CD4-positive, alpha-beta T cell treated with Interleukin-15 for 4 hours (primary cell): ENCODE results near the gene ASTN2.

Source experiments
- DNase-seq: peaks from one replicate; pipeline ENCODE4 v3.0.0-alpha.2; 2020; ENCODE audit warnings: low spot score

The ASTN2 gene

DNA sequence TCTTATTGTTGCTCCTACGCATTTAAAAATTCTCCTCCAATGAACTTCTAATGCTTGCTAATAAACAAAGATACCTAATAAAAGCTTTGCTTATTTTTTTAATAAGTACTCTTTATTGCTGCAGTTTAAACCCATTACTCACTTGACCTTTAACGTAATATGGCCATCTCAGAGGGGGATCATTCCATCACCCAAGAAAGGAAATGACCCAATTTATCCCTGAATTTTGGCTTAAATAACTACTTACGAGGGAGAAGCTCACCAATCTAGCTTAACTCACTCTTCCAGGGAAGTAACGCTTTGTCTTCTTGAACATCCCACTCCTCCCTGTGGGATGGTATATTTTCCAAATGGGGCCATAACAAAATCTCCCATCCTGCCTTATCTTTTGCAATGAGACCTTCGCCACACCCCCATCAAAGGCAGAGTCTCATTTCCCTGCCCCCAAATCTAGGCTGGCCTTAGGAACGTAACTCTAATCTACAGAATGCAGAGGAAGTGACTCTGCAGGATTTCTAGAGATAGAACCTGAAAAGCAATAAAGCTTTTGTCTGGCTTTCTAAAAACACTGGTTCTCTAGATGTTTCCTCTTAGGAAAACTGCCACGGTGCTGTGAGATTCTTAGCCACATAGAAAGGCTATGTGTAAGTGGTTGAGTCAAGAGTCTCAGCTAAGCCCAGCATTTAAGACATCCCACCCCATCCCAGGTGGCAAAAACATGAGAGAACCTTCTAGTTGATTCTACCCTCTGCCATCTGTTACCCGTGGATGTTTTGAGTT is 310.0 kb downstream of the ASTN2 start:
- DNase-seq, result no peak

- DNase-seq, result no peak
These were observed 310.7 kb downstream of the ASTN2 start for GRCh38 chr9:117104206-117104605.

GRCh38 chr9:117103438-117104110 is 311.3 kb downstream of the ASTN2 start:
- DNase-seq, result no peak

- DNase-seq, result no peak
These were observed 313.8 kb downstream of the ASTN2 start for GRCh38 chr9:117101008-117101407.

DNA sequence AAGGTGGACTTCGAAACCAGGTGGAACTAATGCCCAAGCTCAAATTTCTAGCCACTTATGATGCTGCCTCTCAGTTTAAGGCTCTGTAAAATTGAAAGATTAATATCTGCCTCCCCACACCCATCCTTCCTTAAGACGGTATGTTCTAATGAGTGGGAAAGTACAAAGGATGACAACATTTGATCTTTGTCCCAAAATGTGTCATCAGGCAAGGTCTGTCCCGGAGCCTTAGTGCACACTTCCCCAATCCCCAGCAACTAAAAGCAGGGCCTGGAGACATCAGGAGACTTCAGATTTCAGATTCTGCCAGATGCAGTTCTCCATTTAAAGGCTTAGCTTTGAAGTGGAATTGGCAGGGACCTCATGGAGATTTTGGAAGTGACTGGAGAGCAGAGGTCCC is 316.5 kb downstream of the ASTN2 start:
- DNase-seq, result no peak

DNA sequence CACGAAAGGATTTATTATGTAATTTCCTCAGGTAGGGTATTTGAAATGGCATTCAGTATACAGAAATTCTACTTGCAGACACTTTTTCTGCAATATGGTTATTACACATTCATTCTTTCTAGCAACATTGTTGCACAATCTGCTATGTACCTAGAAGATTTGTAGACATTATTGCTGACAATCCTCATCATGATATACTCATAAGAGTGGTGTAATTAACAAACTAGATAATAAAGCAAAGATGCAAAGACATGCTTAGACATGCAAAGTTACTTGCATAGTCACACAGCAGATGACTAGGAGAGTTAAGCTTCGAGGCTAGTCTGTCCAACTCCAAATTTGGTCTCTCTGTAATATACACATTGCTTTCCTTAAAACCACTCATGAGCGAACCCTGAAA is 317.1 kb downstream of the ASTN2 start:
- no peak for DNase-seq

DNA sequence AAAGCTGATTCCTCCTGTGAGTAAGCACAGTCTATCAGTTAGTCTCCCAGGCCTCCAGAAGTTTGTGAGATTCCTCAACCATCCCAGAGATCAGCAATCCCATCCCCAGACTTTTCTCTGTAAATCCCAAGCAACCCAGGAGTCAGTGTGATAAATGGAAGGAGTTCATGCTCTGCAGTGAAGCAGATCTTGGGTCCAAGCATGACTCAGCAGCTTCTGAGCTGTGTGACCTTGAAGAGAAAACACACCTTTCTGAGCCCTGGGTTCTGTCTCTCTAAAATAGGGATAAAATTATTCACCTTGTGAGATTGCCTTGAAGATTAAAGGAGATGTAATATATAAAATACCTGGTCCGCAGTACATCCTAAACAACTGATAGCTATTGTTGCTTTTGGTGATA is 318.7 kb downstream of the ASTN2 start:
- no peak for DNase-seq

- DNase-seq, result no peak
These were observed 319.8 kb downstream of the ASTN2 start for GRCh38 chr9:117095081-117095480.

DNA sequence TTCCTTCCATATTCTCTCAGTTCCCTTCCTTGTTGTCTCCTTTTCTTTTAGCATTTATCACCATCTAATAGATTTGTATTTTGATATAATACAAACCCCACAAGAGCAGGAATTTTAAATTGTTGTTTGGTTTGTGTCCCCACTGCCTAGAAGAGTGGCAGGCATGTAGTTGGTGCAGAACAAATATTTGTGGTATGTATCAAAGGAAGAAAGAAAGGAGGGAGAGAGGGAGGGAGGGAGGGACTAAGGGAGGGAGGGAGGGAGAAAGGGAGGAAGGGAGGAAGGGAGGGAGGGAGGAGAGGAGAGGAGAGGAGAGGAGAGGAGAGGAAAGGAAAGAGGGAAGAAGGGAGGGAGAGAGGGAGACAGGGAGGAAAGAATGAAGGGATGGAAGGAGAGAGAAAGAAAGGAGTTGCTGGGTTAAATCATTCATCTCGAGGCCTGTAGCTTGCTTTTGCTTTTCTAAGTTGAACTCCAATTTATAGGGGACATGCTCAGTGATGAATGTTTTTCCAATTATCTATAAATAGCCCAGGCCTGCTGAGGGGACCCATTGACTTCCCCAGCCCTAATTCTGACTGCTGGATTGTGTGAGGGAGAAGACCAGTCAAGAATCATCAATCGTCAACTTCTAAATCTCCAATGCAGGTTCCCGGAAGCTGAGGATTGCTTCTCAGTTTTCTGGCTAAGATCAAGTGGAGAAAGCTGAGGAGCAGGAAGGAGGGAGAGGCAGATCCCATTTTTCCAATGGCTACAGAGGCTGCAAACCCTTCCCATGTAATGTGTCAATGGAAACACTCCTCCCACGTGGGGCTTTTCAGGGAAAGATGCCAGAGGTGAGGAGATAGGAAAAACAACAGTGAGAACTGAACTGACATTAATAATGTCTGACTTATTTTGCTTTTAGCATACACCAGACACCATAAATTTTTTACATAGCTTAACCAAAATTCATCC is 320.7 kb downstream of the ASTN2 start:
- DNase-seq, result no peak

GRCh38 chr9:117092582-117092981 is 322.3 kb downstream of the ASTN2 start:
- no peak for DNase-seq

- DNase-seq, result no peak
These were observed 323.3 kb downstream of the ASTN2 start for GRCh38 chr9:117091529-117091928.

- no peak for DNase-seq
These were observed 326.1 kb downstream of the ASTN2 start for GRCh38 chr9:117088786-117089185.

DNA sequence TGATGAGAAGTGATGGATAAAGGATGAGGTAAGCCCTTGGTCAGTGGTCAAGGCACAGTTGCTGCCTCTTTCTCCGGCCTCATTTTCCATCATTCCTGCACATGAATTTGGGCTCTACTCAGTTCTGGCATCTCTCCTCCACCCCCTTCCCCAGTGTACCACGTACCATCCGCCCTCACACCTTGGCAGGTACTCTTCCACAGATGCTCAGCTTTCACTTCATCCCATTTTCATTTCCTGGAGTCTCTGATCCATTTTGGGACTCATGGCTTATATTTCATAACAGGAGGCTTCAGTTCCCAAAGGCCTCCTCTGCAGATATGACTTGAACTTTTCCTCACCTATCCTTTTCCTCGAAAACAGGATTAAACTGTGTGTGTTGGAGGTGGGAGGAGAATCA is 326.7 kb downstream of the ASTN2 start:
- DNase-seq, result no peak

GRCh38 chr9:117084221-117084620 is 330.6 kb downstream of the ASTN2 start:
- DNase-seq, result no peak

DNA sequence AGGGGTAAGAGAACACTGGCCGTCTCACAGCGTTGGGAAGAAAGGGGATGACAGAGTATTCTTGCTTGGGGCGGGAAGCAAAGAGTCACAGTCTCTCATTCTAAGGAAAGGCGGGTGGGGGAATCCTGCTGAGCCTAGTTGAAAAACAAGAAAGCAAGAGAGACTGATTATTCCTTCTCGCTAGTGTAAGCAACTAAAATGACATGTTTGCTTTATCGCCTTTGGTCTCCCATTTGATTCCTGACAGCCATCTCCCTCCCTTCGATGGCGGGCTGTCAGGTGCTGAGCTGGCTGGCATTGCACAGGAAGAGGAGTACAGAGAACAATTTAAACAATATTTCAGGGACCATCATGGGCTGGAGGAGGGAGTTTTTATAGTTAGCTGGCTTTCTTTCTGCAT is 331.3 kb downstream of the ASTN2 start:
- DNase-seq, result no peak

GRCh38 chr9:117081641-117082317 is 333.1 kb downstream of the ASTN2 start:
- no peak for DNase-seq

DNA sequence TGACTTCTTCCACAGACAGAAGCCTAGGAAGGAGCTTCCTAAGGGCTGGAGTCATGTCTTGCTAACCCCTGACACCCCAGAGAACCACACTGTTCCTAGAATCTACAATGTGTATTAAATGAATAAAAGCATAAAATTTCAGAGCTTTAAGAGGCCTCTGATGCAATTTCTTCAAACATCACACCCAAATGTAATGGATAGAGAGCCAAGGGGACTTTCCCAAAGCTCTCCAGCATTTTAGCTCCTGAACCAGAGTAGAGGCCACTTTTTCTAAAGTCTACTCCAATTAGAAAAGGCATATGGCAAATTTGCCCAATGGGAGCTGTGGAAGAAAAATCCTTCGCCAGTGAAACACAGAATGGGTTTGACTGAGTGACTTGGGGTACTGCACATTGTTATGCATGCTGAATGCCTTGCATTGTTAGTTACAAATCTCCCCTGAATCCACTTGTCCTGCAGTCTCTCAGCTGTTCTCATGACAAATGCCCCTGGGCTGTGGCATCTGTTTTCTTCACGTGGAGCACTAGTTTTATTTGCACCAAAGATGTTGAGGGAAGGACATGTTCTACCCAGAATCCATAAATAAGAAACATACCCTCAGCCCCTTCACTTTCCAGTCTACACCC is 334.0 kb downstream of the ASTN2 start:
- no peak for DNase-seq

DNA sequence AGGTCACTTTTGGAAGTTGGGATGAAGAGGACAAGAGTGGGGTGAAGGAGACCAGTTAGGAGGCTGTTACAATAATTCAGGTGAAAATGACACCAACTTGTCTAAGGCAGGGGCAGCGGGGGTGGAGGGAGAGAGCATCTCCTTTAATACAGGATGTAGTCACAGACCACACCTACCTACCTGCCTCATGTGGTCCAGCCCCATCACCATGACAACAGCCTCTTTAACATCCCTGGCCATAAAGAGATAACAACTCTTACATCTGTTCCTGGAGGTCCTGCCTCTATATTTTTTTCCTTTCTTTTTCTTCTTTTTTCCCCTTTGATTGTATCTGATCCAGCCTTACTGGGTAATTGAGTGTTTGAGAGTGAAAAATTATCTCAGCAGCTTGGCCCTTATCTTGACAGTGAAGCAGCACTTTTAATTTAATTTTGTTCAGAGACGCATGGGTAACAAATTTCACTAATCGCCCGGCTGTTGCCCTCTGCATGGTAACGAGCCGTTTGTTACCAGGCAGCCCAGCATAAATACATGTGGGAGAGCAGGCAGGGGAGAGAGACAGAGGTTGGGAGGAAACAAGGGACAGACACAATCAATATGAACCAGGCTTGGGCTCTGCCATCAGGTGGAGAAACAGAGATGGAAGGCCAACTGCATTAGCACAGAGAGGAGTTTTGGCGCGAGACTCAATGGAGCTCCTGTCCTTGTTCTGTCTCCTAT is 338.1 kb downstream of the ASTN2 start:
- no peak for DNase-seq

- no peak for DNase-seq
These were observed 339.2 kb downstream of the ASTN2 start for GRCh38 chr9:117075636-117076035.

DNA sequence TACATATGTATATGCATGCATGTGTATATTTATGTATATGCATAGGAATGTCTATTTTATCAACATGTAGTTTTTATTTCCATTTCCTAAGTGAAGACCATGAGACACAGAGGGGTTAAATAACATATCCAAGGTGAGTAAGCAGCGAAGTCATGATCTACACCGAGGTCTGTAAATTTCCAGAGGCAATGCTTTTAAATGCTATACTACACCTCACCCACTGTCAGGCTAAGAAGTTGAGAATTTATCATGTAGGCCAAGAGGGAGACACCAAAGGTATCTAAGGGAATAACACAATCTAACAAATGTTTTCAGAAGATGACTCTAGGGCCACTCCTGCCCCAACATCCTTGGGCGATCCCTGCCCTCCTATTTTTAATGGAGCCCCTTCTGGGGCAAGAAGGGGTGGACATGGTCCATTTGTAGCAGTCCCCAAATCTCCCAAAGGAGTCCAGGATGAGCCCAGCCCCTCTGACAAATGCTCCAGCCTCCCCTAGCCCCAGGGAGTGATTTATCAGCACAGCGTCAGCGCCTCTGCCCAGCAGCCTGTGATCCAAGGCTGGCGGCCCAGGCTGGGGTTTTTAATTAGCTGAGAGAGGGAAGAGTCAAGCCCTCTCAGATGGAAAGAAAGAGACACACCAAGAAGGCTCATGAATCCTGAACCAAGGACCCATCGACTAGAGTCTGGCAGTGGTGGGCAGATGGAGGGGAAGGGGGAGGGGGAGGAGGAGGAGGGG is 339.9 kb downstream of the ASTN2 start:
- DNase-seq, result no peak
